HL-60 (cell line): Measurements from ENCODE around the gene PANK4.

Experiments used
- DNase-seq, 2 experiments: peaks; one replicate each; pipeline ENCODE4 v3.0.0-alpha.2; 2010 to 2020; ENCODE audit warnings: low read depth in 1 of 2, low spot score in 1 of 2
- H3K27ac ChIP-seq: fragments of 250-450 bp; sonication (Bioruptor Pico); replicated peaks from 2 replicates; pipeline ENCODE4 v1.5.1; 2020; ENCODE audit warnings: mild to moderate bottlenecking, moderate library complexity
- H3K27me3 ChIP-seq: fragments of 250-450 bp; sonication (Bioruptor Pico); 2 replicates; pipeline ENCODE4 v1.5.1; 2021; ENCODE audit warnings: mild to moderate bottlenecking, moderate library complexity; ENCODE audit not compliant: insufficient read depth, poor library complexity, severe bottlenecking
- H3K4me3 ChIP-seq: replicated peaks from 2 replicates; pipeline ENCODE4 v1.5.1; 2011; ENCODE audit warnings: mild to moderate bottlenecking, control low read depth, low read length; ENCODE audit not compliant: insufficient read depth
- GABPA ChIP-seq: IDR thresholded peaks from 2 replicates; pipeline ENCODE4 v1.6.1; 2012; ENCODE audit warnings: low read depth
- POLR2AphosphoS5 ChIP-seq: IDR thresholded peaks from 2 replicates; pipeline ENCODE4 v1.6.1; 2012; ENCODE audit warnings: low read depth
- SPI1 ChIP-seq: IDR thresholded peaks from 2 replicates; pipeline ENCODE4 v1.6.1; 2012; ENCODE audit warnings: low read depth, mild to moderate bottlenecking, borderline replicate concordance
- TF ChIP-seq, protein P1 (sequence below): IDR thresholded peaks from 2 replicates; pipeline ENCODE4 v1.6.1; 2012; ENCODE audit warnings: low read depth; ENCODE audit not compliant: insufficient replicate concordance
- TF ChIP-seq, protein P2 (sequence below): IDR thresholded peaks from one replicate; pipeline ENCODE4 v1.5.1; 2011; ENCODE audit warnings: low read length, control low read depth, inconsistent platforms; ENCODE audit not compliant: insufficient read depth

The PANK4 gene

DNA sequence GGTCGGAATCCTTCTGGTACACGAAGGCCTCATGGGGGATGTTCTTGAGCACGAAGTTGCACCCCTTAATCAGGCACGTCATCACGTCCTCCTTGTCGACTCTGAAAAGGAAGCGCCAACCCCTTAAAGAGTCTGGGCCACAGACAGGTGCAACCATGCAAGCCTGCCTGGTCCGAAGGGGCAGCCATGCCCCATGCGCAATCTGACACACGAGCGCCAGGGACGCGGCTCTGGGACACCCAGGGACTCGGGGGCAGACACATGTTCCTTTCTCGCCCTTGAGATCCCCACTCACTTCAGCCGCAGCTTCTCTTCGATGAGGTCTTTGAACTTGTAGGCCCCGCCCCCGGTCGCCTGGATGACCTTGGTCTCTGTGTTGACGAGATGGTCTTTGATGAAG is 5.6 kb downstream of the PANK4 start:
- no peak for DNase-seq

DNA sequence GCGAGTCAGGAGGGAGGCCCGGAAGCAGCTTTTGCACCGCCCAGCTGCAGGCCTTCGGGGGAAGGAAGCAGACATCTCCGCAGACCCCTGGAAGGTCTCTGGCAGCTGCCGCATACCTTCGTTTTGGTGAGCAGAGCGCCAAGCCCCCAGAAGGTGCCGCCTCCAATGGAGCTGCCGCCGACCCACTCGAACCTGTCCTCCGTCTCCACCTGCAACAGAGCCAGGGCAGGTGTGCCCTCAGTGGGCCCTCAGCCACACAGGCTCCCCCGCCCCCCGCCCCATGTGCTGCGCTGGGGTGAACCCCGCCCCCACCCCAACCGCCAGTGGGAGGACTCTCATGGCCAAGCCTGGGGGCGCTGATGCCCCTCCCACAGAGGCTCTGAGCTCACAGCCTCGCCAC is 6.2 kb downstream of the PANK4 start:
- DNase-seq, result no peak
- Histone ChIP-seq H3K27me3 (no peaks in the 10 kb centered on the region), H3K4me3 (no peak overlapping the region), H3K27ac (no peak overlapping the region)
- TF ChIP-seq GABPA, result no peak
- TF ChIP-seq SPI1, result no peak
- TF ChIP-seq, protein P1, sequence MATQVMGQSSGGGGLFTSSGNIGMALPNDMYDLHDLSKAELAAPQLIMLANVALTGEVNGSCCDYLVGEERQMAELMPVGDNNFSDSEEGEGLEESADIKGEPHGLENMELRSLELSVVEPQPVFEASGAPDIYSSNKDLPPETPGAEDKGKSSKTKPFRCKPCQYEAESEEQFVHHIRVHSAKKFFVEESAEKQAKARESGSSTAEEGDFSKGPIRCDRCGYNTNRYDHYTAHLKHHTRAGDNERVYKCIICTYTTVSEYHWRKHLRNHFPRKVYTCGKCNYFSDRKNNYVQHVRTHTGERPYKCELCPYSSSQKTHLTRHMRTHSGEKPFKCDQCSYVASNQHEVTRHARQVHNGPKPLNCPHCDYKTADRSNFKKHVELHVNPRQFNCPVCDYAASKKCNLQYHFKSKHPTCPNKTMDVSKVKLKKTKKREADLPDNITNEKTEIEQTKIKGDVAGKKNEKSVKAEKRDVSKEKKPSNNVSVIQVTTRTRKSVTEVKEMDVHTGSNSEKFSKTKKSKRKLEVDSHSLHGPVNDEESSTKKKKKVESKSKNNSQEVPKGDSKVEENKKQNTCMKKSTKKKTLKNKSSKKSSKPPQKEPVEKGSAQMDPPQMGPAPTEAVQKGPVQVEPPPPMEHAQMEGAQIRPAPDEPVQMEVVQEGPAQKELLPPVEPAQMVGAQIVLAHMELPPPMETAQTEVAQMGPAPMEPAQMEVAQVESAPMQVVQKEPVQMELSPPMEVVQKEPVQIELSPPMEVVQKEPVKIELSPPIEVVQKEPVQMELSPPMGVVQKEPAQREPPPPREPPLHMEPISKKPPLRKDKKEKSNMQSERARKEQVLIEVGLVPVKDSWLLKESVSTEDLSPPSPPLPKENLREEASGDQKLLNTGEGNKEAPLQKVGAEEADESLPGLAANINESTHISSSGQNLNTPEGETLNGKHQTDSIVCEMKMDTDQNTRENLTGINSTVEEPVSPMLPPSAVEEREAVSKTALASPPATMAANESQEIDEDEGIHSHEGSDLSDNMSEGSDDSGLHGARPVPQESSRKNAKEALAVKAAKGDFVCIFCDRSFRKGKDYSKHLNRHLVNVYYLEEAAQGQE, result no peak
- no peak for TF ChIP-seq POLR2AphosphoS5
- TF ChIP-seq, protein P2, sequence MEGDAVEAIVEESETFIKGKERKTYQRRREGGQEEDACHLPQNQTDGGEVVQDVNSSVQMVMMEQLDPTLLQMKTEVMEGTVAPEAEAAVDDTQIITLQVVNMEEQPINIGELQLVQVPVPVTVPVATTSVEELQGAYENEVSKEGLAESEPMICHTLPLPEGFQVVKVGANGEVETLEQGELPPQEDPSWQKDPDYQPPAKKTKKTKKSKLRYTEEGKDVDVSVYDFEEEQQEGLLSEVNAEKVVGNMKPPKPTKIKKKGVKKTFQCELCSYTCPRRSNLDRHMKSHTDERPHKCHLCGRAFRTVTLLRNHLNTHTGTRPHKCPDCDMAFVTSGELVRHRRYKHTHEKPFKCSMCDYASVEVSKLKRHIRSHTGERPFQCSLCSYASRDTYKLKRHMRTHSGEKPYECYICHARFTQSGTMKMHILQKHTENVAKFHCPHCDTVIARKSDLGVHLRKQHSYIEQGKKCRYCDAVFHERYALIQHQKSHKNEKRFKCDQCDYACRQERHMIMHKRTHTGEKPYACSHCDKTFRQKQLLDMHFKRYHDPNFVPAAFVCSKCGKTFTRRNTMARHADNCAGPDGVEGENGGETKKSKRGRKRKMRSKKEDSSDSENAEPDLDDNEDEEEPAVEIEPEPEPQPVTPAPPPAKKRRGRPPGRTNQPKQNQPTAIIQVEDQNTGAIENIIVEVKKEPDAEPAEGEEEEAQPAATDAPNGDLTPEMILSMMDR, result no peak

More for the DNA sequence above, 5.6 kb downstream of the PANK4 start:
- no peak for TF ChIP-seq SPI1
- TF ChIP-seq, protein P2, result no peak
- no peak for TF ChIP-seq POLR2AphosphoS5
- TF ChIP-seq, protein P1, result no peak
- TF ChIP-seq GABPA, result no peak
- no peaks in the 10 kb centered on the region for H3K27me3 ChIP-seq
- no peak overlapping the region for H3K4me3 ChIP-seq
- H3K27ac ChIP-seq, result no peak overlapping the region

DNA sequence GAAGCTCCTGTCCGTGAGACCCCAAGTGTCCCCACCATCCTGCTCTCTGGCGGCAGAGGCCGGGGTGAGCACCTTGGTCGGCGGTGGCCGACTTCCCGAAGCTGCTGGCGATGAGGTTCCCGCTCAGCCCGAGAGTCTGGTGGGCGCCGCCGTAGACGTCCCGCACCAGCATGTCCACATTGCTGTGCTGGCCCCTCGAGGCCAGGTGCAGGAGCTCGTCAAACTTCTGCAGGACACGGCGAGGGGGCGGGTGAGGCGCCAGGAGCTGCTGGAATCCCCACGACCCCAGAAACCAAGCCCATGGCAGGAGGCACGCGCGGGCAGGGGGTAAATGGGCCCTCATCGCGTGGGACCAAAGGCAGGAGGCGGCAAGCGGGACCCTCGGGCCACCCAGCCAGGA is 6.7 kb downstream of the PANK4 start:
- DNase-seq, result no peak
- Histone ChIP-seq H3K27ac (no peak overlapping the region), H3K4me3 (no peak overlapping the region), H3K27me3 (no peaks in the 10 kb centered on the region)
- no peak for TF ChIP-seq POLR2AphosphoS5
- TF ChIP-seq, protein P1, result no peak
- TF ChIP-seq, protein P2, result no peak
- no peak for TF ChIP-seq GABPA
- no peak for TF ChIP-seq SPI1
